ENCODE results near the gene SPATA31A5. TPM values are rescaled to one million over a fixed set of nuclear protein-coding genes. Genes with fewer than 3 reads are reported as not detected.
"Not testable (repeated sequence)": the region's sequence is repeated elsewhere in the genome, so short reads cannot be mapped to it uniquely, and the experiment has no call there.

Gene SPATA31A5
- not detected for total RNA-seq
- long read RNA-seq = 0 reads

GRCh38 chr9:60914107-60914506 is at the start of gene SPATA31A5:
Gene SPATA31A5, plus strand, starts transcription at chr9:60914407. Its CDS starts 29 bp downstream, at chr9:60914436.
- DNase-seq (ENCODE audit: low spot score) = not testable (repeated sequence)

GRCh38 chr9:60962990-60963350 is 48.8 kb downstream of the SPATA31A5 start:
- DNase-seq (ENCODE audit: low spot score) = not testable (repeated sequence)

DNA sequence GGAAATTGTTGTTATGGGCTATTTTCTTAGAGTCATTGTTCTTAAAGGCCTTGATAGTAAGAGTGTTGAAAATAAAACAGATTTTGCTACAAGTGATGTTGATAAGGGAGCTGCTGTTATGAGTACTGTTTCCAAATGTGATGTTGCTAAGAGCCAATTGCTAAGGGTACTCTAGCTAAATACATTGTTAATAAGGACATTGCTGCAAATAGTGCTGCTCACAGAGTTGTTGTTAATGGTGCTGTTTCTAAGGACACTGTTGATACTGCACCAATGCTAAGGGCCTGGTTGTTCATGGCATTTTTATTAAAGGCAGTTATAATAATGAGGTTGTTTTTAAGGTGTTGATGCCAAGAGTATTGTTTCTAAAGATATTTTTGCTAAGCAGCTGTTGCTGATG is 52.2 kb downstream of the SPATA31A5 start:
- not testable (repeated sequence) for DNase-seq (ENCODE audit: low spot score)
